Measurements from ENCODE around the gene TMEM87B. TPM values are rescaled to one million over a fixed set of nuclear protein-coding genes. Genes with fewer than 3 reads are reported as not detected.

TMEM87B gene
- total RNA-seq, 4 donors from 2014 or later, result 12.5 to 25.4 (median 22.8) TPM

GRCh38 chr2:112084689-112085374 lies 29.8 kb downstream of the TMEM87B start:
- Histone ChIP-seq H3K4me3 (no peak overlapping the region), H3K27me3 (no peaks in the 10 kb centered on the region), H3K9me3 (no peaks in the 10 kb centered on the region), H3K4me1 (no peaks in the 10 kb centered on the region), H3K36me3 (peaks cover 0 to 92% of the 10 kb centered on the region in 2 donors), H3K27ac (no peak overlapping the region)
- no peak for TF ChIP-seq POLR2A (IDR thresholded peaks at IDR 0.05)
- TF ChIP-seq EP300 (IDR thresholded peaks at IDR 0.05), result no peak
- TF ChIP-seq CTCF (IDR thresholded peaks at IDR 0.05), result no peak
- no peak for TF ChIP-seq POLR2AphosphoS5 (IDR thresholded peaks at IDR 0.05)
- ATAC-seq, result no peak
- WGBS, 2 donors (ENCODE audit: low coverage in 1 of 2), result 72 to 76% methylated on average over 4 of the region's 4 CpGs

GRCh38 chr2:112085375-112085730 lies 30.3 kb downstream of the TMEM87B start:
- peaks cover 0 to 92% of the 10 kb centered on the region in 2 donors for H3K36me3 ChIP-seq
- H3K9me3 ChIP-seq, result no peaks in the 10 kb centered on the region
- TF ChIP-seq POLR2A (IDR thresholded peaks at IDR 0.05), result no peak
- TF ChIP-seq EP300 (IDR thresholded peaks at IDR 0.05), result no peak
- no peak for TF ChIP-seq POLR2AphosphoS5 (IDR thresholded peaks at IDR 0.05)
- no peak for TF ChIP-seq CTCF (IDR thresholded peaks at IDR 0.05)
- H3K4me1 ChIP-seq, result no peaks in the 10 kb centered on the region
- no peaks in the 10 kb centered on the region for H3K27me3 ChIP-seq
- no peak overlapping the region for H3K4me3 ChIP-seq
- H3K27ac ChIP-seq, result no peak overlapping the region
- no peak for ATAC-seq

GRCh38 chr2:112085916-112086669 lies 31.0 kb downstream of the TMEM87B start:
- Histone ChIP-seq H3K27me3 (no peaks in the 10 kb centered on the region), H3K36me3 (peaks cover 0 to 97% of the 10 kb centered on the region in 2 donors), H3K4me1 (no peaks in the 10 kb centered on the region), H3K27ac (no peak overlapping the region), H3K4me3 (no peak overlapping the region), H3K9me3 (no peaks in the 10 kb centered on the region)
- WGBS, 2 donors (ENCODE audit: low coverage in 1 of 2), result 71 to 86% methylated on average over 3 to 9 of the region's 9 CpGs
- ATAC-seq, result no peak
- TF ChIP-seq CTCF (IDR thresholded peaks at IDR 0.05), result no peak
- no peak for TF ChIP-seq POLR2A (IDR thresholded peaks at IDR 0.05)
- TF ChIP-seq POLR2AphosphoS5 (IDR thresholded peaks at IDR 0.05), result no peak
- TF ChIP-seq EP300 (IDR thresholded peaks at IDR 0.05), result no peak

- Histone ChIP-seq H3K9me3 (no peaks in the 10 kb centered on the region), H3K27ac (no peak overlapping the region), H3K36me3 (peaks cover 0 to 87% of the 10 kb centered on the region in 2 donors), H3K4me3 (no peak overlapping the region), H3K27me3 (no peaks in the 10 kb centered on the region), H3K4me1 (no peaks in the 10 kb centered on the region)
- TF ChIP-seq EP300 (IDR thresholded peaks at IDR 0.05) (no peak), CTCF (IDR thresholded peaks at IDR 0.05) (no peak), POLR2A (IDR thresholded peaks at IDR 0.05) (no peak), POLR2AphosphoS5 (IDR thresholded peaks at IDR 0.05) (no peak)
- ATAC-seq, result no peak
- 89 to 91% methylated on average over 7 to 9 of the region's 9 CpGs for WGBS, 2 donors (ENCODE audit: low coverage in 1 of 2)
Measured at GRCh38 chr2:112087346-112088020, 32.4 kb downstream of the TMEM87B start.
